K562 (cell line): ENCODE measurements around the gene MAP4K1. TPM values are rescaled to one million over a fixed set of nuclear protein-coding genes. Genes with fewer than 3 reads are reported as not detected.

Source experiments
- BDP1 ChIP-seq: IDR thresholded peaks from 3 replicates; pipeline ENCODE4 v1.6.1; 2011; ENCODE audit not compliant: insufficient read length, insufficient read depth
- BRCA1 ChIP-seq, 2 experiments: fragments of 450-650 bp in 1 of 2; sonication (generic) in 1 of 2; formaldehyde crosslinking in 1 of 2; IDR thresholded peaks; 2 replicates each; pipeline versions ENCODE4 v1.5.0 to v1.6.1; 2017 to 2020; ENCODE audit warnings: mild to moderate bottlenecking in 1 of 2, missing genetic modification reagents in 1 of 2
- BRD4 ChIP-seq: fragments of 200-600 bp; sonication (generic); IDR thresholded peaks from 2 replicates; pipeline ENCODE4 v1.6.1; 2017; ENCODE audit warnings: inconsistent platforms
- CHD1 ChIP-seq: fragments of 200-600 bp; sonication (generic); IDR thresholded peaks from one replicate; pipeline ENCODE4 v1.6.1; 2012; ENCODE audit warnings: mild to moderate bottlenecking, moderate library complexity, low read length, inconsistent platforms
- E2F4 ChIP-seq: sonication (generic); formaldehyde crosslinking; IDR thresholded peaks from 2 replicates; pipeline ENCODE4 v1.8.0; 2022; ENCODE audit warnings: mild to moderate bottlenecking, low read depth, missing genetic modification reagents
- ID3 ChIP-seq, 2 experiments: fragments of 250-450 bp in 1 of 2; fragments of 450-650 bp in 1 of 2; sonication (Bioruptor Pico) in 1 of 2; IDR thresholded peaks; 2 replicates each; pipeline versions ENCODE4 v1.6.1 to v1.8.0; 2016 to 2021; ENCODE audit warnings: mild to moderate bottlenecking in 2 of 2, moderate library complexity in 2 of 2, missing compliant biosample characterization in 1 of 2, missing genetic modification characterization in 1 of 2
- IFI16 ChIP-seq: fragments of 250-450 bp; sonication (Bioruptor Pico); IDR thresholded peaks from 2 replicates; pipeline ENCODE4 v2.1.2; 2022; ENCODE audit warnings: mild to moderate bottlenecking, inconsistent platforms
- KLF1 ChIP-seq: fragments of 450-650 bp; IDR thresholded peaks from 2 replicates; pipeline ENCODE4 v1.6.1; 2016; ENCODE audit warnings: missing genetic modification characterization, missing compliant biosample characterization
- MBD2 ChIP-seq: sonication (generic); IDR thresholded peaks from 2 replicates; pipeline ENCODE4 v1.6.1; 2016; ENCODE audit warnings: low read depth, borderline replicate concordance
- MYC ChIP-seq, 2 experiments: fragments of 250-450 bp in 1 of 2; sonication (Bioruptor Pico) in 1 of 2; IDR thresholded peaks; 2 replicates each; pipeline versions ENCODE4 v1.5.1 to v1.6.1; 2012 to 2021; ENCODE audit warnings: low read depth in 2 of 2, borderline replicate concordance in 1 of 2, improper control_type of control experiment in 1 of 2, low read length in 1 of 2, mild to moderate bottlenecking in 1 of 2, moderate library complexity in 1 of 2
- NKRF ChIP-seq: fragments of 450-650 bp; IDR thresholded peaks from 2 replicates; pipeline ENCODE4 v1.6.1; 2016; ENCODE audit warnings: borderline replicate concordance
- NR4A1 ChIP-seq, 2 experiments: fragments of 250-450 bp in 1 of 2; fragments of 450-650 bp in 1 of 2; sonication (Bioruptor Pico) in 1 of 2; IDR thresholded peaks; 2 replicates each; pipeline versions ENCODE4 v1.4.0 to v1.6.1; 2016 to 2020; ENCODE audit warnings: mild to moderate bottlenecking in 2 of 2, missing compliant biosample characterization in 1 of 2, missing genetic modification characterization in 1 of 2, moderate library complexity in 1 of 2
- PPARD ChIP-seq: fragments of 250-450 bp; sonication (Bioruptor Pico); IDR thresholded peaks from 2 replicates; pipeline ENCODE4 v1.8.0; 2022; ENCODE audit warnings: inconsistent platforms, mild to moderate bottlenecking, moderate library complexity
- PTRF ChIP-seq: fragments of 450-650 bp; IDR thresholded peaks from 2 replicates; pipeline ENCODE4 v1.6.1; 2016; ENCODE audit warnings: mild to moderate bottlenecking, missing genetic modification characterization, missing compliant biosample characterization
- RBM39 ChIP-seq: fragments of 200-400 bp; formaldehyde crosslinking; optimal IDR thresholded peaks from 2 replicates; pipeline ENCODE3; 2018; ENCODE audit warnings: low read depth, low read length
- ZBTB2 ChIP-seq: fragments of 450-650 bp; IDR thresholded peaks from 2 replicates; pipeline ENCODE4 v1.6.1; 2016; ENCODE audit warnings: antibody characterized with exemption
- ZBTB7A ChIP-seq: IDR thresholded peaks from 2 replicates; pipeline ENCODE4 v1.6.1; 2011; ENCODE audit warnings: low read depth, mild to moderate bottlenecking, low read length, moderate library complexity, borderline replicate concordance; ENCODE audit not compliant: control insufficient read depth
- ZNF766 ChIP-seq: fragments of 200-800 bp; sonication (Bioruptor generic); conservative IDR thresholded peaks from 2 replicates; pipeline ENCODE4 v1.6.1; 2016; ENCODE audit warnings: missing genetic modification characterization, missing compliant biosample characterization
- polyA plus RNA-seq, 8 experiments: library from polyadenylated mRNA; depleted of rRNA in 4 of 8; stranded (reverse) in 5 of 8; unstranded in 3 of 8; fragments of >200 nt; fragmentation: Nextera tagmentation in 2 of 8; fragmentation: Illumina TruSeq in 1 of 8; extraction: Ambion mirVana in 2 of 8; extraction: Trizol in 1 of 8; gene quantifications; 2 replicates each; pipeline versions ENCODE4 v1.2.1 to v1.2.3, GENCODE V29; 2011 to 2014; ENCODE audit warnings: inconsistent platforms in 1 of 8, missing spikeins in 1 of 8
- total RNA-seq, 7 experiments: library from RNA; depleted of rRNA in 6 of 7; stranded (reverse); fragments of >200 nt in 6 of 7; fragmentation: Illumina TruSeq in 2 of 7; extraction: Trizol in 2 of 7; gene quantifications; 2 replicates each; pipeline versions ENCODE4 v1.2.1 to v1.2.3, GENCODE V29; 2011 to 2021; ENCODE audit warnings: low replicate concordance in 1 of 7

Gene MAP4K1
- total and polyA plus RNA-seq, 9 of the 15 experiments (the other 6 are each of a cell fraction or from before 2014, with no cell fraction given), result 0.14 to 3.2 (median 0.73) TPM; not detected in 1

GRCh38 chr19:38647966-38648768 lies 30.4 kb upstream of the MAP4K1 start (continued):
- TF ChIP-seq MBD2 (no peak), IFI16 (CRISPR knock-in tag) (no peak), BRD4 (no peak), NR4A1 (CRISPR knock-in tag; IDR thresholded peaks at IDR 0.05) (no peak), NR4A1 (tag; IDR thresholded peaks at IDR 0.05) (no peak), BDP1 (no peak), ID3 (CRISPR knock-in tag; IDR thresholded peaks at IDR 0.05) (no peak), ID3 (tag; IDR thresholded peaks at IDR 0.05) (no peak), MYC (IDR thresholded peaks at IDR 0.05; ENCODE audit: low read depth, low read length) (no peak), MYC (CRISPR knock-in tag; IDR thresholded peaks at IDR 0.05; ENCODE audit: borderline replicate concordance, low read depth) (0 out of 2 replicates have a peak, but pooled peaks have one; percentile 51), E2F4 (CRISPR knock-in tag) (no peak), ZNF766 (CRISPR knock-in tag) (no peak), NKRF (peak; percentile 5; the same call in 1 of the 2 replicates), CHD1 (peak; percentile 47), BRCA1 (IDR thresholded peaks at IDR 0.05) (no peak), BRCA1 (CRISPR knock-in tag; IDR thresholded peaks at IDR 0.05) (peak; percentile 1; the same call in 1 of the 2 replicates), KLF1 (tag) (no peak), RBM39 (no peak), ZBTB7A (peak; percentile 4; the same call in 1 of the 2 replicates), ZBTB2 (no peak), PTRF (no peak), PPARD (CRISPR knock-in tag) (no peak)
